ENCODE measurements around the gene RCC2.
A peak's percentile ranks its signal among the peaks of the same experiment; 100 is the strongest.
"Not testable (repeated sequence)": the region's sequence is repeated elsewhere in the genome, so short reads cannot be mapped to it uniquely, and the experiment has no call there.

Gene RCC2

GRCh38 chr1:17439250-17440073 is at the start of gene RCC2:
Gene RCC2, minus strand, starts transcription at chr1:17439677. Its CDS starts 1,163 bp downstream, at chr1:17438514.
- DNase-seq, result peak; percentile 73 to 75

- DNase-seq, result no peak
Observed at GRCh38 chr1:17486242-17486641, 46.8 kb upstream of the RCC2 start.

- DNase-seq, result peak in 1 of 2 donors; percentile 10
Observed at GRCh38 chr1:17485281-17485680, 45.8 kb upstream of the RCC2 start.

- not testable (repeated sequence) for DNase-seq
Observed at GRCh38 chr1:17481981-17482380, 42.5 kb upstream of the RCC2 start.

- no peak for DNase-seq
Observed at GRCh38 chr1:17480846-17481245, 41.4 kb upstream of the RCC2 start.

- no peak for DNase-seq
Observed at GRCh38 chr1:17475752-17476151, 36.3 kb upstream of the RCC2 start.

GRCh38 chr1:17474836-17475555 is 35.5 kb upstream of the RCC2 start:
- not testable (repeated sequence) for DNase-seq

GRCh38 chr1:17472814-17473213 is 33.3 kb upstream of the RCC2 start:
- DNase-seq, result no peak

- DNase-seq, result no peak
Observed at GRCh38 chr1:17471393-17471792, 31.9 kb upstream of the RCC2 start.

GRCh38 chr1:17470021-17470799 is 30.7 kb upstream of the RCC2 start:
- no peak for DNase-seq

GRCh38 chr1:17468357-17469265 is 29.1 kb upstream of the RCC2 start:
- not testable (repeated sequence) for DNase-seq

GRCh38 chr1:17466359-17466758 is 26.9 kb upstream of the RCC2 start:
- DNase-seq, result no peak

- no peak for DNase-seq
Observed at GRCh38 chr1:17465228-17465627, 25.8 kb upstream of the RCC2 start.

- DNase-seq, result no peak
Observed at GRCh38 chr1:17463991-17464390, 24.5 kb upstream of the RCC2 start.

GRCh38 chr1:17462669-17463068 is 23.2 kb upstream of the RCC2 start:
- DNase-seq, result no peak

GRCh38 chr1:17460219-17460618 is 20.7 kb upstream of the RCC2 start:
- DNase-seq, result no peak

- DNase-seq, result no peak
Observed at GRCh38 chr1:17458794-17459193, 19.3 kb upstream of the RCC2 start.

GRCh38 chr1:17452686-17453085 is 13.2 kb upstream of the RCC2 start:
- DNase-seq, result no peak

GRCh38 chr1:17452203-17452602 is 12.7 kb upstream of the RCC2 start:
- DNase-seq, result not testable (repeated sequence)

- no peak for DNase-seq
Observed at GRCh38 chr1:17451731-17452130, 12.3 kb upstream of the RCC2 start.

- DNase-seq, result no peak
Observed at GRCh38 chr1:17447501-17447992, 8.1 kb upstream of the RCC2 start.

GRCh38 chr1:17442841-17443240 is 3.4 kb upstream of the RCC2 start:
- DNase-seq, result no peak

Data from stimulated activated CD4-positive, alpha-beta T cell treated with anti-CD3 and anti-CD28 coated beads, Interleukin-2, amount 100 ng/mL, for 24 hours (primary cell).